ENCODE results near the gene VCAN.

- TF ChIP-seq CTCF (IDR thresholded peaks at IDR 0.05) (no peak), POLR2A (IDR thresholded peaks at IDR 0.05) (no peak)
Measured at GRCh38 chr5:83516377-83516776, 44.8 kb downstream of the VCAN start.

Data from heart left ventricle (tissue), 13 donors.